GM12875 (cell line): ENCODE results near the gene KCNT2.

Experiments used
- H3K4me3 ChIP-seq: one replicate; pipeline ENCODE4 v1.5.1; 2011; ENCODE audit warnings: low read depth, low read length, control low read depth
- TF ChIP-seq, protein P1 (sequence below): IDR thresholded peaks from 2 replicates; pipeline ENCODE4 v1.5.1; 2011; ENCODE audit warnings: low read depth, mild to moderate bottlenecking, control low read depth, inconsistent platforms, low read length, moderate library complexity, borderline replicate concordance; ENCODE audit not compliant: insufficient read depth

Gene KCNT2

DNA sequence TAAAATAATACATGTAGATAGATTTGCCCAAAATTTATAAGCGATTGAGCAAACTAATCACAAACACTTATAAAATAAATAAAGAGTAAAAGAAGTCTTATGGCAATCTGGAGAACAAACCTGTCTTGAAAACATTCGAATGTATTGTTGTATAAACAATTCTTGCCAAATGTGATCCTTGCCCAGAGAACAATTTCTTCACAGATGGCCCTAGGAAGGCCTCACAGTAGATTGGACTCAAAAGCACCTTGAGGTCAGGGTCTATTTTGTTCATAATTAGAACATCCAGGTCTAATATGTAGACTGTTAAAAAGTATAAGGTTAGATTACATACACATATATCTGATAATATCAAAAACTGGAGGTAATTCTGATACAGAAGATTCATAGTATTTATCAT lies 202.4 kb downstream of the KCNT2 start:
- TF ChIP-seq, protein P1, sequence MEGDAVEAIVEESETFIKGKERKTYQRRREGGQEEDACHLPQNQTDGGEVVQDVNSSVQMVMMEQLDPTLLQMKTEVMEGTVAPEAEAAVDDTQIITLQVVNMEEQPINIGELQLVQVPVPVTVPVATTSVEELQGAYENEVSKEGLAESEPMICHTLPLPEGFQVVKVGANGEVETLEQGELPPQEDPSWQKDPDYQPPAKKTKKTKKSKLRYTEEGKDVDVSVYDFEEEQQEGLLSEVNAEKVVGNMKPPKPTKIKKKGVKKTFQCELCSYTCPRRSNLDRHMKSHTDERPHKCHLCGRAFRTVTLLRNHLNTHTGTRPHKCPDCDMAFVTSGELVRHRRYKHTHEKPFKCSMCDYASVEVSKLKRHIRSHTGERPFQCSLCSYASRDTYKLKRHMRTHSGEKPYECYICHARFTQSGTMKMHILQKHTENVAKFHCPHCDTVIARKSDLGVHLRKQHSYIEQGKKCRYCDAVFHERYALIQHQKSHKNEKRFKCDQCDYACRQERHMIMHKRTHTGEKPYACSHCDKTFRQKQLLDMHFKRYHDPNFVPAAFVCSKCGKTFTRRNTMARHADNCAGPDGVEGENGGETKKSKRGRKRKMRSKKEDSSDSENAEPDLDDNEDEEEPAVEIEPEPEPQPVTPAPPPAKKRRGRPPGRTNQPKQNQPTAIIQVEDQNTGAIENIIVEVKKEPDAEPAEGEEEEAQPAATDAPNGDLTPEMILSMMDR = no peak
- H3K4me3 ChIP-seq = no peak overlapping the region

DNA sequence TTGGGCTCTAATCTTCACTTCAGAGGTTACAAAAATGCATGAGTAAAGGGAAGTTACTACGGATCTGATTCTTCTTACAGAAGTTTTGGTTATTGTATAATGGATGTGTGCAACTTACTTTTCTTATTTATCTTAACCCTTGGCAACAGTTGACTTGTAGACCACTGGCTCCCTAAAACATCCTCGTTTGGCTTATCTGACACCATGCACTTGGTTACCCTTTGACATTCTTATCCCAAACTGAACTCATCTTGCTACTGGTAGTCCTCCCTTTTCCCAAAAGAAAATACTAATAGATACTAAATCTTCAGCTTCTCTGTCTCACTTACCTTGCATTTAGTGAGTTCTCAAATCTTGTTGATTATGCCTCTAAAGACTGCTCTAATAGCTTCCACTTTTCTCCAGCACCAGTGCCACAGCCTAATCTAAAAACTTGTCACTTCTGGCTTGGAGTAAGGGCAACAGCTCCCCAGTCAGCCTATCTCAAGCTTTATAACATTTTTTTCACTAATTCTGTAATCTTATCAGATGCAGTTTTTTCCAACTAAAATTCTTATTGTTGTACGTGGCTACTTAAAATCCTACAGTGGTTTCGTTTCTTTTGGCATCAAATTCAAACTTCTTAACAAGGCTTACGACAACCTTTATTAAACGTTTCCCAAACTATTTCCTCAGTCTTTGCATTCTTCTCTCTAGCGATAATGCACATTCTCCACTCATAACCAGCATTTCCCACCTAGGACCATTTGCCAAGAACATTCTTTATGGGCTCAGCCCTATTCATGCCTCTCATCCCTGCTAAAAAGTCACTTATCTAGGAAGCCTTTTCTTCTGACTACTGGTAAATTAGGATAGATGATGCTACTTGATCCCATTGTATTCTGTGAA lies 204.2 kb downstream of the KCNT2 start:
- TF ChIP-seq, protein P1 = no peak
- H3K4me3 ChIP-seq = no peak overlapping the region

DNA sequence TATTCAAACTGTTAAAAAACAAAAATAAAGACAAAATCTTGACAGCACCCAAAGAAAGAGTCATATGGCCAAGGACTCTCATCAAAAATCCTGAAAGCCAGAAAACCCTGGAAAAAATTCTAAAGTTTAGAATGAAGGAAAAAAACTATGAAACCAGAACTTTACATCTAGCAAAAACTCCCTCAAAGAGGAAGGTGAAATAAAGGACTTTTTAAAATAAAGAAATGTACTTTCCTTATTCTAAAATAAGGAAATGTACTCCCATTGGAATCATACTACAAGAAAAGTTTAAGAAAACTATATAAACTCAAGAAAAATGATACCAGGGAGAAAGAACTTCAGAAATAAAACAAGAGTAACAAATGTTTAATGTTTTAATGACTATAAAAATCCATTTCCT lies 206.3 kb downstream of the KCNT2 start:
- no peak overlapping the region for H3K4me3 ChIP-seq
- TF ChIP-seq, protein P1 = no peak

DNA sequence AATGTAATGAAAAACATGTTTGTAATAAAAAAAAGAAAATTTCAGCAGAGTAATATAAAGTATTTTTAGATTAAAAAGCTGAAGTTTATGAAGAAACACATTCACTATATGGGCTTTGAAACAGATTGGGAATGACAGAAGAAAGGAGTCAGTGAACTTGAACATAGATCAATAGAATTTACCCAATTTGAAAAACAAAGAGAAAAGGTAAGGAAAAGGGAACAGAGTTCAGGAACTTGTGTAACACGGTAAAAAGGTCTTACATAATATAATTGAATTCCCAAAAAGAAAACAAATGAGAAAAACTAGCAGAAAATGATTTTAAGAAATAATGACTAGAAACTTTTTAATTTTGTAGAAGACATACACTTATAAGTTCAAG lies 206.8 kb downstream of the KCNT2 start:
- TF ChIP-seq, protein P1 = no peak
- H3K4me3 ChIP-seq = no peak overlapping the region

DNA sequence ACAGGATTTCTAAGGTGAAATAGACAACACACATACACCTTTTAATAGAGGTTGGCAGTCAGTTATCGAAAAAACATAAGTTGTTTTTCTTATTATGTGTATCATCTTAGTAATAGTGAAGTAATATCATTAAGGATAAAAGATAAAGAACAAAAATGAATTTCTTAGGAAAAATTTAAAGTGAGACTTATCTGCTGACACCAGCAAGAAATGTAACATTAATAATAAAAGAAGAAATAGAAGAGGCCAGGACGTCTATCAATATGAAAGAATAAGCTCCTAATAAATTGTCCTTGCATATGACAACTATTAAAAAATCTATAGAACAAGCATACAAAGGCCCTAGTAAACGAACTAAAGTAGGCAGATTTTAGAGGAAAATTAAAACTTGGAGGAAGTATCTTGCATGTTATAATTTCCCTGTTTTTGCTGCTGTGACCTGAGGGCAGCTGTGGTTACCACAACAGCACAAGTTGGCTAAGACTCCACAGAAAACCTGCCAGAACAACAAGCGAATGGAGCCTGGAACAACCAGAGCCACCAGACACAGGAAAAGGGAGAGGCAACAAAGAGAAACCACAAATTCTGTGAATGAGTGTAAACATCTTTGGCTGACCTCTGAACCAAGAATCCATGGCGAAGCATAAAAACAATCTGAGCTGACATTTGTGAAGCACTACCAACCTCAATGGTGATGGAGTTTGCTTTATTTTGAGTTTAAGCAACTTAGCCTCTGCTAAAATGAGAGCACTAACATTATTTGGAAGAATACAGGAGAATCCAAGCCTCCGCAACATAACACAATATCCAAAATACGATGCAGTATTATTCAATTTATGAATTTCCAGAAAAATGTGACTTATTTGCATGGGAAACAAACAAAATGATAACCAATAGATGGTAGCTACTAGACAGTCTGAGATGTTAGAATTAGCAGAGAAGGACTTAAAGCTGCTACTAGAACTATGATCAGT lies 207.5 kb downstream of the KCNT2 start:
- H3K4me3 ChIP-seq = no peak overlapping the region
- TF ChIP-seq, protein P1 = no peak

DNA sequence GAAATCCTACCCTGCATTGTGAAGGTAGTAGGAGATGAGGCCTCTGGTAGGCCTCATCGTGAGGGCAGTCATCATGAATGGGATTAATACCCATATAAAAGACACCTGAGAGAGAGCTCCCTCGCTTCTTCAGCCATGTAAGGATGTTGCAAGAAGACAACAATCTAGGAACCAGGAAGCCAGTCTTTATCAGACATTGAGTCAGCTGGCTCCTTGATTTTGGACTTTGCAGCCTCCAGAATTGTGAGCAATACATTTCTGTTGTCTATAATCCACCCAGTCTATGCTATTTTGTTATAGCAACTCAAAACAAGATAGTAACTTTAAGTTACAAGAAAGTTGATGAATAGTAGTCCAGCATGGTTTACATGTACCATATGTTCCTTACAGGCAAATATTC lies 208.5 kb downstream of the KCNT2 start:
- TF ChIP-seq, protein P1 = no peak
- no peak overlapping the region for H3K4me3 ChIP-seq
